ENCODE measurements around the gene TIMM50.
"Not testable (repeated sequence)": the region's sequence is repeated elsewhere in the genome, so short reads cannot be mapped to it uniquely, and the experiment has no call there.

The TIMM50 gene

DNA sequence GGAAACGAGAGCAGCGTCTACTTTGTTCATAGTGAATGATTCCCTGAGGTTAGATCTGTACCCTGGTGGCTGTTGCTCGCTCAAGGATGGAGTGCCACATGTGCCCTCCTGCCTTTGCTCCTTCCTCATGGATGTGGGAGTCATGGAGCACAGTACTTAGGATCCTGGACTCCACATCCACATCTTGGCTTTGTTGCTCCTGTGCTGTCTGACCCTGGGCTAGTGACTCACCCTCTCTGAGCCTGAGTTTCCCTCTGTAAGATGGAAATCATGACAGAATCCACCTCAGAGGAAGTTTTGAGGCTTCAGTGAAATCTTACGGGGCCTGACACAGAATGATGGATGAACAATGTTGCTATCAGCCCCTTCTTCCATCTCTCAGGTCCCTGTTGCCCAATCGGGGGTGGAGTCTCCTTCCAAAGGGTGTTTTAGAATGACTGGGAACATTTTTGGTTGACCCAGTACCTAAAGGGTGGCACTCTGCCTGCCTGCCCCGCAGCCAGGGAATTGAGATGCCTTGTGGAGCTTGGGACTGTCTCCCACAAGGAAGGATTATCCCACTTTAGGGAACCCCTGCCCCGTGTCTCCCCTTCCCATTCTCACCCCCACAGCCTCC is 9.8 kb upstream of the TIMM50 start:
- no peak for DNase-seq

DNA sequence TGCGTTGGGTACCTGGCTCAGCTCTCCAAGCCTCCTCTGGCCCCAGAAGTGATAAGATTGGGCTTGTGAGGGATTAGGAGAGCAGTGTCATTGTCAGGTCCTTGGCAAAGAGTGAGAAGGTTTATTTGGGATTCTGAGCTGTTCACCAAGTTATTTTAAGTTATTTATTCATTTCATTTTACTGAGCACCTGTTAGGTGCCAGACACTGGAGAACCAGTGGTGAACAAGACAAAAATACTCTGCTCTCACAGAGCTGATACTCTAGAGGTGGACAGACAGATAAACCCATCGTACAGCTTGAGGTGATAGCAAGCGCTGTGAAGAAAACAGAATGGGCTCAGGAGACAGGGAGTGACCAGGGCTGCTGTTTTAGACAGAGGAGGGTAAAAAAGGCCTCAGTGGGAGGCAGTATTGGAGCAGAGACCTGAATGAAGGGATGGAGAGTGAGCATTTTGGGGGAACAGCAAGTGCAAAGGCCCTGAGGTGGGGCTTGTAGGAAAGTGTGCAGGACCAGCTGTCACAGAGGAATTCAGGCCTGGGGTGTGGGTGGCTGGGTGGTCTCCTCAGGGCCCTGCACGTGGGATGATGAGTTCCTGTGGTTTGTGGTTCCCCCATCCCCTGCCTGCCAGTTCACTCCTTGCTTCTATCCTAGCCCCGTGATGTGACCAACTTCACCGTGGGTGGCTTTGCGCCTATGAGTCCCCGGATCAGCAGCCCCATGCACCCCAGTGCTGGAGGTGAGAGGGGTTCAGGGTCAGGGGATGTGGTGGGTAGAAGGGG is 8.7 kb upstream of the TIMM50 start:
- DNase-seq = no peak

DNA sequence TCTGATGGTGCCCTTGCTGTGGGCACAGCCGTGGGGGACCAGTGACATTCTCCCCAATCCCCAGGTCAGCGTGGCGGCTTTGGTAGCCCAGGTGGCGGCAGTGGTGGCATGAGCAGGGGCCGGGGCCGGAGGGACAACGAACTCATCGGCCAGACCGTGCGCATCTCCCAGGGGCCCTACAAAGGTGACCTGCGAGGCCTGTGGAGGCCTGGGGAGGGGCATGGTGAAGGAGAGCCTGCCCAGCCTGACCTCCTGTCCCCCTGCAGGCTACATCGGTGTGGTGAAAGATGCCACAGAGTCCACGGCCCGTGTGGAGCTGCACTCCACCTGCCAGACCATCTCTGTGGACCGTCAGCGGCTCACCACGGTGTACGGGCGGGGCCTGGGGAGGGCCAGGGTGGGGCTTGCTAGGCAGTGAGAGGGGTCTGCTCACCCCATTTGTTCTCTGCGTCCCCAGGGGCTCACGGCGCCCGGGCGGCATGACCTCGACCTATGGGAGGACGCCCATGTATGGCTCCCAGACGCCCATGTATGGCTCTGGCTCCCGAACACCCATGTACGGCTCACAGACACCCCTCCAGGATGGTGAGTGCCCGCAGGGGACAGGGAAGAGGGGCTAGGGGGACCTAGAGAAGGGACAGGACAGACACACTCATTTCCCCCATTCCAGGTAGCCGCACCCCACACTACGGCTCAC is 7.7 kb upstream of the TIMM50 start:
- no peak for DNase-seq

DNA sequence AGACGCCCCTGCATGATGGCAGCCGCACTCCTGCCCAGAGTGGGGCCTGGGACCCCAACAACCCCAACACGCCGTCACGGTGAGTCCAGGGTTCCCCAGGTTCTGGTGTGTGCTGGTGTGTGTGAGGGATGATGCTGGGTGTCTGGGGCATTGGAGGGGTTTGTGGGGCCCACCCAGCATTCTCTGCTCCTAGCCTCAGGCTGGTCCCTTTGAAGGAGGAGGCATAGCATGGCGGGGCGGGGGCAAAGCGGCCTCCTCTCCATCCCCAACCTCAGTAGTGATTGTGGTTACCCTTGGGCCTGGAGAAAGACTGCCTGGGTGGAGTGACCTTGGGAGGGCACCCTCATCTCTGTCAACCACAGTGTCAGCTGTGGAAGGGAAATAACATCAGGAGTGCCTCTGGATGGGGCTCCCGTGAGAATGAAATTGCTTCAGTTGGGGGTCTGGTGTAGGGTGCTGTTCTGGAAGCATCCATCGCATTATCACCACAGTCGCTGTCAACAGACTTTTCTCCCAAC is 7.1 kb upstream of the TIMM50 start:
- DNase-seq = no peak

DNA sequence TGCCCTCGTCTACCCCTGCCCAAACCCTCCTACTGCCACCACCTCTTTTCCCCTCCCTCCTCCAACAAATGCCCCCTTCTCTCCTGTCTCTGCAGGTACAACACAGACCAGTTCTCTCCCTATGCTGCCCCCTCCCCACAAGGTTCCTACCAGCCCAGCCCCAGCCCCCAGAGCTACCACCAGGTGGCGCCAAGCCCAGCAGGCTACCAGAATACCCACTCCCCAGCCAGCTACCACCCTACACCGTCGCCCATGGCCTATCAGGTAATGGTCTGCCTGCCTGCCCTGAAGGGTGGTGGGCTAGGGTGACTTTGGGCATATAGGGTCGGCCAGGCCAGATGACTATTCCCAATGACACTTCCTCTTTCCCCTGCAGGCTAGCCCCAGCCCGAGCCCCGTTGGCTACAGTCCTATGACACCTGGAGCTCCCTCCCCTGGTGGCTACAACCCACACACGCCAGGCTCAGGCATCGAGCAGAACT is 6.5 kb upstream of the TIMM50 start:
- peak; percentile 30 to 73 (median 59) for DNase-seq

DNA sequence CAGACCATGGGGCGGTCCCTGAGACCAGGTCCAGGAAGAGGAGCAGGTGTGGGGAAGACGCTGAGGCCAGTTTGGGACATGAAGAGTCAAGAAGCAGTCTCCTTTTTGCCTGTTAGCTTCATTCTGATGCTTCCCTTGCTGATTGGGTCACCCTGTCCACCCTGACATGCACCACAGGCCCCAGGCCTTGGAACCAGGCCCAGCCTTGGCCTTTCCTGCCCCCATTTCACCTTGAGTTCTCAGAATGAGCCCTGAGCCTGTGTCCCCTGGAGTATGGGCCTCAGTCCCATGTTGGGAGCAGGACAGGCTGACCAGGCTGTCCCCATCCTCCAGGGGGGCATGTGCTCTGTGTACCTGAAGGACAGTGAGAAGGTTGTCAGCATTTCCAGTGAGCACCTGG is 4.9 kb upstream of the TIMM50 start:
- DNase-seq = no peak

DNA sequence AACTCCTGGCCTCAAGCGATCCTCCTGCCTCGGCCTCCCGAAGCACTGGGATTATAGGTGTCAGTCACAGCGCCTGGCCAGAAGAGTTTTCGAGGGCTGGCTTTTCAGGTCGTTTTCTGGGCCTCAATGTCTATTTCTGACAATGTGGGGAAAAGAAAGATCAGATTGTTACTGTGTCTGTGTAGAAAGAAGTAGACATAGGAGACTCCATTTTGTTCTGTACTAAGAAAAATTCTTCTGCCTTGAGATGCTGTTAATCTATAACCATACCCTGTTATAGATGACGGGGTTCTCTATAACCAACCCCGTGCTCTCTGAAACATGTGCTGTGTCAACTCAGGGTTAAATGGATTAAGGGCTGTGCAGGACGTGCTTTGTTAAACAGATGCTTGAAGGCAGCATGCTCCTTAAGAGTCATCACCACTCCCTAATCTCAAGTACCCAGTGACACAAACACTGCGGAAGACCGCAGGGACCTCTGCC is 1.3 kb upstream of the TIMM50 start:
- DNase-seq = not testable (repeated sequence)

DNA sequence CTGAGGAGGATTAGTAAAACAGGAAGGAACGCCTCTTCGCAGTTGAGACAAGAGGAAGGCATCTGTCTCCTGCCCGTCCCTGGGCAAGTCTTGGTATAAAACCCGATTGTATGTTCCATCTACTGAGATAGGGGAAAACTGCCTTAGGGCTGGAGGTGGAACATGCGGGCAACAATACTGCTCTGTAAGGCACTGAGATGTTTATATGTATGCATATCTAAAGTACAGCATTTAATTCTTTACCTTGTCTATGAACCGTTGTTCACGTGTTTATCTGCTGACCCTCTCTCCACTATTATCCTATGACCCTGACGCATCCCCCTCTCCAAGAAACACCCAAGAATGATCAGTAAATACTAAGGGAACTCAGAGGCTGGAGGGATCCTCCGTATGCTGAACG is 722 bp upstream of the TIMM50 start:
- DNase-seq = no peak

DNA sequence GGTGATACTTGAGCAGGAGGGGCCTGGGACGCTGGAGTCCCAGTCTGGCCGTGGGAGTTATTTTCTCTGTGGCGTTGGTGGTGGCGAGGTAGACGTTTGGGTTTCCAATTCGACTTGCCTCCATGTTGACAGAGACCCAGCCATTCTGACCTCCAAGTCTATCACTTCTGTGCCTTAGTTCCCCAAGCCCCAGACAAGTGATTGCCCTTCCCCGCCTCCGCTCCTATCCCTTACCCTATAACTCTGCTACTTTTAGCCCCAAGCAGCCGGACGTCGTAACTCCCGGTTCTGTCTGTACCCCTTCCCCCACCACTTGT is 549 bp downstream of the TIMM50 start:
- no peak for DNase-seq

DNA sequence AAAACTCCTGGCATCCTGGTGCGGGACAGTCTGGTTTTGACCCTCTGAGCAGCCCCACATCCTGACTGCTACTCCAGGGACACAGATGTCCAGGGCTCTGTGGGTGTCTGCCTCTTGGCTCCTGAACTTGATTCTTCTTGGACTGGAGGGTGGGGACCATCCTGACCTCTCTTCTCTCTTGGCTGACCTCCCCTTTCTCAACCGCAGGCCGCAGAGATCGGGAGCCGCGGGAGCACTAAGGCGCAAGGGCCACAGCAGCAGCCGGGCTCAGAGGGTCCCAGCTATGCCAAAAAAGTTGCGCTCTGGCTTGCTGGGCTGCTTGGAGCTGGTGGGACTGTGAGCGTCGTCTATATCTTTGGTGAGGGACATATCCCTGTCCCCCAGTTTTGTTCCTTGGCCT is 1.0 kb downstream of the TIMM50 start:
- DNase-seq = no peak

DNA sequence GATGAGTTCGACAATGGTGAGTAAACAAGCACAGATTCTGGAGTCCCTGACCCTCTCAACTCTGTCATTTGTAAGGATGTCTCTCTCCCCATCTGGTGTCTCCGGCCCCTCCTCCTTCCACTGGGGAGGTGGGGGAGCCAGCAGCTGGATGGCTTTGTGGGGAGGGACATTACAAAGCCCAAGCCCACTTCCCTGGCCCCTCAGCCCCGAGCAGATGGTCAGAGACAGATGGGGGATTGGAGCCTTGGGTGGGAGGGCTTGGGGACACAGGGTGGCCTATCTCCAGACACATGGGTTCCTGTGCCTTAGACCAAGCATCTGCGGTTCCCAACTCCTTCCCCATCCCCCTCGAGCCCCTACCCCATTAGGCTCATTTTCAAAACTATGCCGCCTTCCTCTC is 2.5 kb downstream of the TIMM50 start:
- DNase-seq = no peak

DNA sequence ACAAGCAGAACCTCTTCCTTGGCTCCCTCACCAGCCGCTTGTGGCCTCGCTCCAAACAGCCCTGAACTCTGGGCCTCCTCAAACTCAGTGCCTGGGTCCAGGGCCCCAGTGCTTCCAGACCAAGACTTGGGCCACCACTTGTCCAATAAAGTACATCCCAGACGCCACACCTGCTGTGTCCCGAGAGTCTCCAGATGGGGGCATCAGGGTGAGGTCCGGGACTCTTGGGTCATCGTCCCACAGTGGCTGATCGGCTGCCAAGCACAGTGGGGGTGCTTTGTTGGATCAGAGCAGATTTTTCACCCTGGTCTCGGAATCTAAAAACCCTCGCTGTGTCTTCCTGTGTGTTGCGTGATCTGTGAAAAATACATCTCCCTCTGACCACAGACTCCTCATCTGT is 9.1 kb downstream of the TIMM50 start:
- DNase-seq = no peak

DNA sequence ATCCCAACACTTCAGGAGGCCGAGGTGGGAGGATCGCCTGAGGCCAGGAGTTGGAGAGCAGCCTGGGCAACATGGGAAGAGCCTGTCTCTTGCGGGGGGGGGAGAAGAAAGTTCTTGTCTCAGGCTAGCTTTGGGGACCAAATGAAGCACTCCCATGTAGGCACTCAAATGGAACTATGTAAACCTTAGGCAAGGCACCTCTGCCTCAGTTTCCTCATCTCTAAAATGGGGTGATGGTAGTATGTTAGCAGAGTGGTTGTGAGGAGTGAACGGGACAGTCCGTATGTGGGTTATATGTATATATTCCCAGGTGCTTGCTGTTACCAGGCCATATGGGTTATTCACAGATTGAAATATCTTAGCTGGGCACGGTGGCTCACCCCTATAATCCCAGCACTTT is 11.6 kb downstream of the TIMM50 start:
- DNase-seq = no peak

DNA sequence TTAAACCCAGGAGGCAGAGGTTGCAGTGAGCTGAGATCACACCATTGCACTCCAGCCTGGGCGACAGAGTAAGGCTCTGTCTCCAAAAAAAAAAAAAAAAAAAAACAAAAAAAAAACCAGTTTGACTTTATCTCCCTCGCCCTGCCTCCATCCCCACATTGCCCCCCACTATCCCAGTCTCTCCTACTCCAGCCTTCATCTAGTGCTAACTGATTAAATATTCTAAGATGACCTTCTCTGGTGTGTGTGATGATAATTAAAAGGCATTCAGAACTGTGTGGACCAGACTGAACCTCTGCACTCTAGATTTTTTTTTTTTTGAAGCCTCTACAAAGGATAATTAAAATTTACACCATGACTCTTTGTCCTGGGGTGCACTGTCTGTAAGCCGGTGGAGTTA is 12.2 kb downstream of the TIMM50 start:
- no peak for DNase-seq

DNA sequence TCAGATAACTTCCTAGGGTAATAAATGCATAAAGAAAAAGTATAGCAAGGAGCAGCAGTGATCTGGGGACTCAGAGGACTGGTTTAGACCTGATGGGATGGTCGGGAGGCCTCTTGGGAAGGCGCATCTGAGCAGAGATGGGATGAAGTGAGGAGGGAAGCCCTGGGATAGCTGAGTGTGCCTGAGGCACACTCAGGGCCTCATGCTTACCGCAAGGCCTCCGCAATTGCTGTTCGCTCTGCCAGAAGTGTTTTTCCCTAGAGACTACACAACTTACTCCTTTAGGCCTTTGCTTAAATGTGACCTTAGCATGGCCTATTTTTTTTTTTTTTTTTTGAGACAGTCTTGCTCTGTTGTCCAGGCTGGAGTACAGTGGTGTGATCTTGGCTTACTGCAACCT is 14.0 kb downstream of the TIMM50 start:
- no peak for DNase-seq

DNA sequence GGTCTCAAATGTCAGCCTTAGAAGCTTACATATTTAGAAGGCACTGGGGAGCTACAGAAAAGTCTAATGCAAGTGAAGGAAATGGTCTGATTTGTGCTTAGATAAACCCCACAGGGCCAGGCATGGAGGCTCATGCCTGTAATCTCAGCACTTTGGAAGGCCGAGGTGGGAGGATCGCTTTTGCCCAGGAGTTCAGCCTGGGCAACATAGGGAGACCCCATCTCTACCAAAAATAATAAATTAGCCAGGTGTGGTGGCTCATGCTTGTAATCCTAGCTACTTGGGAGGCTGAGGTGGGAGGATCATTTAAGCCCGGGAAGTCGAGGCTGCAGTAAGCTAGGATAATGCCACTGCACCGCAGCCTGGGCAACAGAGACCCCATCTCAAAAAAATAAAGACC is 15.4 kb downstream of the TIMM50 start:
- no peak for DNase-seq

DNA sequence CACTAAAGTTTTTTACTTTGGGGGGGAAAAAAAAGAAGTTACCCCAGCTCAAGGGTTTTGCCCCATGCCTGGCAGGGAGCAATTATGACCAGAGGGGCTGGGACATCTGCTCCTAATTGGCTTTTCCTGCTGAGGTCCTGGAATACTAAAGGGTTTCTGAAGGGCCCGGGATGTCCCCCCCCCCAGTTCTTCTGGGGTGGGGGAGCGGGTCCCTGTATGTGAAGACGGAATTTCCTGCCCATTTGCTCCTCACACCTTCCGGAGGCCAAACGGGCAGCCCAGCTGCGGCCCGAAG is 17.0 kb downstream of the TIMM50 start:
- DNase-seq = no peak

DNA sequence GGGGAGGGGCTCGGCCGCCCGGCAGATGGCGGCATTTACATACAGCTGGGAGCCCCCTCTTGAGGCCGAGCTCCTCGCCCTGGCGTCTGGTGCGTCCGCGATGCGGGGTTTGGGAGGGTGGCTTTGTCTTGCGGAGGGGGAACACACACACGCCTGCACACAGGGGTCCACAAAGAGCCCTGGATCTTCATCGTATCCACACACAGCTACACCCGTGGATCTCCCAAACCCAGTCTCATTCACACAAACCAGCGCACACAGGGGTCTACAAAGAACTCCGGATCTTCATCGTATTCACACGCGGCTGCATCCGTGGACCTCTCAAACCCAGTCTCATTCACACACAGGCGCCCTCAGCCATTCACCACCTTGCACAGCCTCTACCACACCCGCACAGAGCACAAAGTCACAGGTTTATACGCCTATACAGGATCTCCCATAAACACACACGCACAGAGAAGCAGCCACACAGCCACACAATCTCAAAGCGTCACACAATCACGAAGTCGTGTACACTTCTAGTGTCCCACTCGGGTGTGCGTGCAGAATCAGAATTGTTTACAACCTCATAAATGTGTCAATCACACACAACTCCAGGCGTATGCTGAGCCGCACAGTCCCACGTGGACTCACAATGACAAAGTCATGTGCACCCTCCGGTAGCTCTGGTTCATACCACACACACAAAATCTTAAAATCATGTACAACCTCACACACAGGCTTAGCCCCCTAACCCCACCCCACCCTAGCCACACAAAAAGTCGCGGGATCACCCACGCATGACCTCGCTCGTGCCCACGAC is 17.6 kb downstream of the TIMM50 start:
- peak in 1 of 5 donors; percentile 17 for DNase-seq

DNA sequence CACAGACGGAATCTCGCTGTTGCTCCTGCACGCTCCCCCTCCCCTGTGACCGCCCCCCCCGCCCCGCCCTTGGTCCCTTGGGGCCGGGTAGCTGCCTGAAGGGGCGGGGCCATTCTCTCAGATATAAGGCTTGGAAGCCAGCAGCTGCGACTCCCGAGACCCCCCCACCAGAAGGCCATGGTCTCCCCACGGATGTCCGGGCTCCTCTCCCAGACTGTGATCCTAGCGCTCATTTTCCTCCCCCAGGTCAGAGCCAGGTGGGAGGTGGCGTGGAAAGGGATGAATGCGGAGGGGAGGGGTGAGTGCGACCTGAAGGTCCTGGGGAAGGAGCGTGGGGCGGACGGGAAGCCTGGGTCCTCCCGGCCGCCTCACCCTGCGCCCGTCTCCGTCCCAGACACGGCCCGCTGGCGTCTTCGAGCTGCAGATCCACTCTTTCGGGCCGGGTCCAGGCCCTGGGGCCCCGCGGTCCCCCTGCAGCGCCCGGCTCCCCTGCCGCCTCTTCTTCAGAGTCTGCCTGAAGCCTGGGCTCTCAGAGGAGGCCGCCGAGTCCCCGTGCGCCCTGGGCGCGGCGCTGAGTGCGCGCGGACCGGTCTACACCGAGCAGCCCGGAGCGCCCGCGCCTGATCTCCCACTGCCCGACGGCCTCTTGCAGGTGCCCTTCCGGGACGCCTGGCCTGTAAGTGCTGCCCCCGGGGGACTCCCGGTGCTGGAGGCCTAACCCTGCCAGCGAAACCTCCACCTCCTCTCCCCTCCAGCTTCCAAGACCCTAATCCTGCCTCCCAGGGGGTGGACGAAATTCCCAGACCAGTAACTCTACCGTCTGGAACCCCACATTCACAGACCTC is 18.4 kb downstream of the TIMM50 start, which contains the start of gene DLL3:
Gene DLL3 (plus strand): TSS at position 150 of the 845 bp plus-strand sequence. CDS start 28 bp downstream, at position 178.
- no peak for DNase-seq

DNA sequence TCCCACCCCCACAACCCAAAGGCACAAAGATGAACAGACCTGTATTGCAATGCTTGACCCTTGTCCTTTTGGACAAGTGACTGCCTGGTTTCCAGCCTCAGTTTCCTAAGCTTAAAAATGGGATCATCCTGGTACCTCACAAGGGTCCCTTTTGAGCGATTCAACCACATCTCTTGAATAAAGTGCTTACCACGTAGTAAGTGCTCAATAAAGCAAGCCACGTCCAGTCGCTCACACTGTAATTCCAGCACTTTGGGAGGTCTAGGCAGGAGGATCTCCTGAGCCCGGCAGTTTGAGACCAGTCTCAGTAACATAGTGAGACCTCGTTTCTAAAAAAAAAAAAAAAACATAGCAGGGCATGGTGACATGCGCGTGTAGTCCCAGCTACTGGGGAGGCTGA is 19.3 kb downstream of the TIMM50 start:
- no peak for DNase-seq

DNA sequence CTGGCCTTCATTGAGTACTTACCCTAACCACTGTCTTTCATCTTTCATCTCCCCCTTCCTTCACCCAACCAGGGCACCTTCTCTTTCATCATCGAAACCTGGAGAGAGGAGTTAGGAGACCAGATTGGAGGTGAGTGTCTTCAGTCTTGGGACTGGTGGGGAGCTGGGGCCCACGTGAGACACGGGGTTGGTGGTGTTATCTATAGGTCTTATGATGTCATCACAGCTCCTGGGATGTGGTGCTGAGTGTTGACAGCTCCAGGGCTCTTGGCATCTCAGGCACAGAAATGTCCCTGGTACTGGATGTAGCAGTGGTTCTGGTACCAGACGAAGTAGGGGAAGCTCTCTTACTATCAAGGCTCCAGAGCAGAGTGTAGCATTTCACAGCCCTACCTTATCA is 19.9 kb downstream of the TIMM50 start:
- no peak for DNase-seq

DNA sequence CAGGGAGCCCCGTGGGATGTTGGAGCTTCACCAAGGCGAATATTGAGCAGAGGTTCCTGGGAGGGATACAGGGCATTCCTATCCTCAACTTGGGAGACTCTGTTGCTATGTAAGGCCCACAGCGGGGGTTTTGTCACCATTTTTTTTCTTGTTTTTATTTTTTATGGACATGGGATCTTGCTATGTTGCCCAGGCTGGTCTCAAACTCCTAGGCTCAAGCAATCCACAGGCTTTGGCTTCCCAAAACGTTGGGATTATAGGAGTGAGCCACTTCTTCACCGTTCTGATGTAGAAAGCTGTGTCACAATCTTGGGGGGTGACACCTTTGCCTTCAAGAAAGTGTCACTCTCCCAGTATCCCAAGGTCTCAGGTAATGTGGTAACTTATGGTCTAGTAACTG is 20.7 kb downstream of the TIMM50 start:
- no peak for DNase-seq
